ENCODE results near the gene H19. TPM values are rescaled to one million over a fixed set of nuclear protein-coding genes. Genes with fewer than 3 reads are reported as not detected.
A peak's percentile ranks its signal among the peaks of the same experiment; 100 is the strongest.

Gene H19
- total and polyA plus RNA-seq, 2 experiments from 2014 or later: 15.8 to 26.2 TPM

GRCh38 chr11:1990872-1991578 is 6.6 kb downstream of the H19 start:
- no peaks in the 10 kb centered on the region for H3K27me3 ChIP-seq
- no peak overlapping the region for H3K4me2 ChIP-seq
- TF ChIP-seq EZH2 (IDR thresholded peaks at IDR 0.05; ENCODE audit: borderline replicate concordance): no peak
- no peak for TF ChIP-seq CTCF (IDR thresholded peaks at IDR 0.05; ENCODE audit: poor library complexity)
- TF ChIP-seq EZH2phosphoT487 (IDR thresholded peaks at IDR 0.05; ENCODE audit: low read depth, severe bottlenecking, unreplicated experiment): no peak
- H4K20me1 ChIP-seq (ENCODE audit: insufficient read depth, poor library complexity, severe bottlenecking): no peaks in the 10 kb centered on the region
- no peak overlapping the region for H2AFZ ChIP-seq
- no CpG with 5 or more reads among the region's 29 CpGs for WGBS (ENCODE audit: low lambda C conversion rate, missing lambda C conversion rate)
- no peak overlapping the region for H3K27ac ChIP-seq
- no peaks in the 10 kb centered on the region for H3K9me2 ChIP-seq (replicated peaks; ENCODE audit: insufficient read depth)
- H3K36me3 ChIP-seq (replicated peaks; ENCODE audit: insufficient read depth, low read depth): no peaks in the 10 kb centered on the region
- no peaks in the 10 kb centered on the region for H3K9me3 ChIP-seq (ENCODE audit: low read depth)
- H3K79me2 ChIP-seq: no peaks in the 10 kb centered on the region
- no peak for DNase-seq (ENCODE audit: low spot score)
- no peak overlapping the region for H3K4me3 ChIP-seq
- H3K4me1 ChIP-seq (ENCODE audit: insufficient read depth): no peaks in the 10 kb centered on the region

GRCh38 chr11:1989953-1990352 is 7.7 kb downstream of the H19 start:
- H3K4me1 ChIP-seq (ENCODE audit: insufficient read depth): no peaks in the 10 kb centered on the region
- H3K36me3 ChIP-seq (replicated peaks; ENCODE audit: insufficient read depth, low read depth): no peaks in the 10 kb centered on the region
- no peak overlapping the region for H2AFZ ChIP-seq
- no peak overlapping the region for H3K4me3 ChIP-seq
- DNase-seq (ENCODE audit: low spot score): no peak
- WGBS (ENCODE audit: low lambda C conversion rate, missing lambda C conversion rate): no CpG with 5 or more reads among the region's 15 CpGs
- no peaks in the 10 kb centered on the region for H3K9me3 ChIP-seq (ENCODE audit: low read depth)
- no peaks in the 10 kb centered on the region for H3K27me3 ChIP-seq
- H3K27ac ChIP-seq: no peak overlapping the region
- TF ChIP-seq CTCF (IDR thresholded peaks at IDR 0.05; ENCODE audit: poor library complexity) (no peak), EZH2phosphoT487 (IDR thresholded peaks at IDR 0.05; ENCODE audit: low read depth, severe bottlenecking, unreplicated experiment) (no peak), EZH2 (IDR thresholded peaks at IDR 0.05; ENCODE audit: borderline replicate concordance) (no peak)
- H3K79me2 ChIP-seq: no peaks in the 10 kb centered on the region
- H3K9me2 ChIP-seq (replicated peaks; ENCODE audit: insufficient read depth): no peaks in the 10 kb centered on the region
- no peaks in the 10 kb centered on the region for H4K20me1 ChIP-seq (ENCODE audit: insufficient read depth, poor library complexity, severe bottlenecking)
- H3K4me2 ChIP-seq: no peak overlapping the region

GRCh38 chr11:1988667-1989317 is 8.8 kb downstream of the H19 start:
- WGBS (ENCODE audit: low lambda C conversion rate, missing lambda C conversion rate): 28% methylated on average over 2 of the region's 24 CpGs
- no peak overlapping the region for H3K4me2 ChIP-seq
- H3K4me1 ChIP-seq (ENCODE audit: insufficient read depth): no peaks in the 10 kb centered on the region
- no peaks in the 10 kb centered on the region for H3K9me3 ChIP-seq (ENCODE audit: low read depth)
- H3K4me3 ChIP-seq: no peak overlapping the region
- no peaks in the 10 kb centered on the region for H3K27me3 ChIP-seq
- H3K79me2 ChIP-seq: no peaks in the 10 kb centered on the region
- H3K36me3 ChIP-seq (replicated peaks; ENCODE audit: insufficient read depth, low read depth): no peaks in the 10 kb centered on the region
- H2AFZ ChIP-seq: no peak overlapping the region
- no peaks in the 10 kb centered on the region for H3K9me2 ChIP-seq (replicated peaks; ENCODE audit: insufficient read depth)
- peak; percentile 15 for DNase-seq (ENCODE audit: low spot score)
- TF ChIP-seq EZH2phosphoT487 (IDR thresholded peaks at IDR 0.05; ENCODE audit: low read depth, severe bottlenecking, unreplicated experiment) (no peak), CTCF (IDR thresholded peaks at IDR 0.05; ENCODE audit: poor library complexity) (no peak), EZH2 (IDR thresholded peaks at IDR 0.05; ENCODE audit: borderline replicate concordance) (no peak)
- peak overlapping the region; percentile 65 for H3K27ac ChIP-seq
- H4K20me1 ChIP-seq (ENCODE audit: insufficient read depth, poor library complexity, severe bottlenecking): no peaks in the 10 kb centered on the region
